ENCODE data around the gene RNF166.

RNF166 gene

DNA sequence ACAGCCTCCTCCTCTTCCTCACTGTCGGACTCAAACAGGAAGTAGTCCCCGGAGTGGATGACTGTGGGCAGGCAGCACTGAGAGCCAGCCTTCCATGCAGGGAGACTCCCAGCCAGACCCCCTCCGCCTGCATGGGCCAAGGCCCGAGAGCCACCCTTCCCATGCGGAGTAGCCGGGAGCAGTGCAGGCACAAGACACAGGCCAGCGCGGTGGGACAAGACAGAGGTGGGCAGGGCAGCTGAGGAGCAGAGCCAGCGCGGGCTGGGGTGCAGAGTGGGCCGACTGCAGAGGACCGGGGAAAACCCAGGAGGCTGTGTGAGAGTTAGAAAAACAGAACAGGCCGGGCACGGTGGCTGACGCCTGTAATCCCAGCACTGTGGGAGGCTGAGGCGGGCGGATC lies 17.7 kb upstream of the RNF166 start:
- DNase-seq (ENCODE audit: low read depth in 2 of 2): no peak

DNA sequence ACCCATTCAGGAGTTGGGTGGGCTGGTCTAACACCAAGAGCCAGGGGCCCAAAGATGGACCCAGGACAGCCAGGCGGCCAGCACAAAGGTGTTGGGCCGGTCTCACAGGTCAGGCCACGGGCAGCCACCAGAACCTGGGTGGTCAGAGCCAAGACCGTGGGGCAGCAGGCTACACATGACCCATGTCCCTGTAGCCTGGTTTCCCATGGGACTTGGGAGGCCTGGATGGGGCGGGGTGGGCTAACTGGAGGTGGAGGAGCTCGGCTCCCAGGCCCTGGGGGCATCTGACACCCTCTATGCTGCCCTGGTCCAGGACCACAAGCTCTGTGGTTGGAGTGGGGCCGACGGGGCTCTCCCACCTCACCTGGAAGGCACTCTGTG lies 17.3 kb upstream of the RNF166 start:
- DNase-seq (ENCODE audit: low read depth in 2 of 2): no peak

DNA sequence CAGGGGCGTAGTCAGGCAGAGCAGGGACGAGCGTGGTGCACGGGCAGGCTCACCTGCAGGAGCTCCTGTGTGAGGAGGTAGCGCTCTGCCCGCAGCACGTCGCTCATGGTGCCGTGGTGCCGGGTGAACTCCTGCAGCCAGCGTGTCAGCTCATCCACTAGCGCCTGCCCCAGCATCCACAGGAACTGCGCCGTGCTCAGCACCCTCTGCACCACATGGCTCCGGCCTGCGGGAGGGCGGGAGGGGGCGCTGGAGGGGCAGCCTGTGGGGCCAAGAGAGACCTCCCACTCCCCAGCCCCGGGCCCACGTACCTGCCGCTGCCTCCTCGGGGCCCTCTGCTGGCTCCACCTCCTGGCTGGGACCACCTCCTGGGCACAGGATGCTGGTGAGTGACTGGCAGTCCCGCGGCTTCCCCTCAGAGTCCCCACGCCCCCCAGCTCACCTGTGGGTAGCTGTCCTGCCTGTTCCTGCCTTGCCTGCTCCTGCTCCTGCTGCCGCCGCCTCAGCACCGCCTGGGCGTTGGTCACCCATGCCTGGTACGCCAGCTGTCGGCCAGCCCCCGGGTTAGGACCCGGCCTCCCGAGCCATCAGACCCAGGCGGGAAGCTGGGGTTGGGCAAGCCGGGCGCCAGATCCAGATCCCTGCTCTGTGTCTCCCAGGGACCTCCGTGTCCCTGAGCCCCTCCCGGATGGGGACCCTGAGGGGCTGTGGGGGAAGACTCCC lies 16.7 kb upstream of the RNF166 start:
- no peak for DNase-seq (ENCODE audit: low read depth in 2 of 2)

DNA sequence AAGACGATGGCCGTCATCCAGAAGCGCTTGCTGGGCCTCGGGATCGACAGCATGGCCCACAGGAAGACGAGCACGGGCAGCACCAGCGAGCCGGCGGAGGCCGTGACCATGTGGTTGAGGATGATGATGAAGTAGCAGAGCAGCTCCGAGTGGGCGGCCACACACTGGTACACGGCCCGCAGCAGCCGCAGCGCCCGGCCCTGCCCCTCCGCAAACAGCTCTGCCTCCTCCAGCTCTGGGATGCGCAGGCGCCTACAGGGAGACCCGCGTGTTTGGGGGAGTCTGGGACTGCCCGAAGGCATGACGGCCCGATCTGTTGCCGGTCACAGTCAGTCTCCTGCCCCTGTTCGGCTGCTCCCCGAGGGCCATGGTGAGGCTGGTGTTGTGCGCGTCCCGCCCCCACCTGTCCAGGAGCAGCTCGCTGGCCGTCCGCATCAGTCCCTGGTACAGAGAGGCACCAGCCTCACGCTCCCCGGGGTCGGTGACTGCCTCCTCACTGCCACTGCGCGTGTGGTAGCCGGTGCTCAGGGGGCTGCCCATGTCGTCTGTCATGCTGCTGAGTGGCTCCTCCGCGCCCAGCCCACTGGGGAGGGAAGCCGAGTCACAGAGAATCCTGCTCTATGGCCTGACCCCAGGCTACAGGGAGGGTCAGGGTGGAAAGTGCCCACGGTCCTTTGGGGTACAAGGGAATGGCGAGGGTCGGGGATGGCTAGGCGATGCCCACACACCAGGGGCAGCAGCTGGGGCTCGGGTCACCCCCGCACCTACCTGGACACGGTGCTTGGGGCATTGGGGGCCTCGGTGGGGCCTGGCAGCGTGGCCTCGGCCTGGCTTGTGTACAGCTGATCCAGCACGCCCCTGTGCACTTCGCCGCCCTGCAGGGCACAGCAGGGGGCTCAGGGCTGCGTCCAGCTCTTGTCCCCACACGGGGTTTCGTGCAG lies 15.9 kb upstream of the RNF166 start:
- DNase-seq (ENCODE audit: low read depth in 2 of 2): no peak

DNA sequence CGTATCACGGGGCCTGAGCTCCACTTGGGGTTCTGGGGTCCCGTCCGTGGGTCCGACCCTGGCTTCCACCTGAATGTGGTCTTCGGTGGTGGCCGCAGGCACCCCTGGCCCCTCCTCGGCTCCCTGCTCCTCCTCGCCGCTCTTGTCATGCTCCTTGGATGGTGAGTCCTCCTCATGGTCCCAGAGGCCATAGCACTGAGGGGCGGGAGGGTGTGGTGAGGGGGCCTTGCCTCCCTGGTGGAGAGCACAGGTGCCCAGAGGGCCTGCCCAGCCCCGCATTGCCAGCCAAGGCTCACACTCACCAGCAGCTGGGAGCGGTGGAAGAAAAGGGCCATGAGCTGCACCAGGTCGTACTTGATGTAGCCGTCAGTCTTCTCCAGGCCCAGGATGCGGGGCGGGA lies 15.0 kb upstream of the RNF166 start:
- no peak for DNase-seq (ENCODE audit: low read depth in 2 of 2)

DNA sequence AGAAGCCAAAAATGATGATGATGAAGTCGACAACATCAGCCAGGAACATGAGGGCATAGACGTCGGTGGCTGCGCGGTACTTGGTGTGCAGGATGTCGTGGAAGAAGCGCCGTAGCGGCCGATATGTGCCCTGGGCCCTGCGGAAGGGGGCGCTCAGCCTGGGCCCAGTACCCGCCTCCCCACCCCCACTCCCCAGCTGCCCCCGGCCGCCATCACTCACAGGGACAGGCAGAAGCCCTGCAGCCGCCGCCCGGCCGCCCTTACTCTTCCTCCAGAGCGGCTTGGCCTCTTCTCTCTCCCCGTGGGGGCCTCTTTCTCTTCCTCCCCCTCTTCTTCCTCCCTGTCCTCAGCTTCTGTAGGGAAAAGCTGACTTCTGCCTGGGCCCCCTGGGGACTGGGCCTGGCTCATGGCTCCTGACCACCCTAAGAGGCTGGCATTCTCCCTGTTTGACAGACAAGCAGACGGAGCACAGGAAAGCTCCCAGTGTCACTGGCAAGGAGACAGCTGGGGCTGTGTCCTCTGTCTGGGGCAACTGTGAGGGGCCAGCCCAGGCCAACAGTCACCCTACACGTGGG lies 14.3 kb upstream of the RNF166 start:
- no peak for DNase-seq (ENCODE audit: low read depth in 2 of 2)

DNA sequence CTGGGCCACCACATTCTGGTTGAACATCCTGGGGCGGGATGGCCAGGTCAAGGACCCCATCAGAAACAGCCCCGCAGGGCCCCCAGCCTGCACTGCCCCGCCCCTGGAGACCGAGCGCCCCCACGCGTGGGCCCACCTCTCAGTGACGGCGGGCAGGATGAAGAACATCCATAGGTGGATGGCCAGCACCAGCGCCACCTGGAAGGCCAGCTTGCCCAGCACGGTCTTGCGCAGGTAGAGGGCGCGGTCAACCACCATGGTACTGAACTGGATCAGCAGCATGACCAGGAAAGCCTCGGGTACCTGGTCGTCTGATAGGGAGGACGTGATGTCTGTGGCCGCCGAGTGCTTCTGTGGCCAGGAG lies 13.7 kb upstream of the RNF166 start:
- DNase-seq (ENCODE audit: low read depth in 2 of 2): no peak

DNA sequence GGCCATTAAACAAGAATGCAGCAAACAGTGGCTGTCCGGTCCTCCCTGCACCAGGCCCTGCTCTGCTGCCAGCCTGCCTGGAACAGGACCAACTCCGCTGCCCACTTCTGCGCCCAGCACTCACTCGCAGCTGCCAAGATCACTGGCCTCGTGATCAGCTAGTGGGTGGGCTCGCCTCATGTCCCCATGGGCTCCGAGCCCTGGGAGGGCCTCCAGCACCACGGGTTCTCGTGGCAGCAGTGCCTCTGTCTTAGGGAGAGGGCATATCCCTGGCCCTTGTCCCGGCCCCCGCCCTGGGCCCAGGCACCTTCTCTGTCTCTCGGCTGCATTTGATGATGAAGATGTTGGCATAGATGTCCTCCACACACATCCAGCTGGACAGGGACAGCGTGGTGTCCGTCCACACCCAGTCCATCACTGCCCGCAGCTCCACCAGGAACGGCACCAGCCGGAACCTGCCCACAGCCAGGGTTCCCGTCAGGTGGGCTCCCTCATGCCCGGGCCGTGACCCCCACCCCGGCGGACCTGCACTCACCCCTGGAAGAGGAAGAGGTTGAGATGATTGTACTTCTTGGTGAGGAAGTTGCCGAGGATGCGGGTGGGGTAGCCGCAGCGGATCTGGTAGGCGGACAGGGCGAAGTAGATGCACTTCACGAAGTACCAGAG lies 13.2 kb upstream of the RNF166 start:
- no peak for DNase-seq (ENCODE audit: low read depth in 2 of 2)

DNA sequence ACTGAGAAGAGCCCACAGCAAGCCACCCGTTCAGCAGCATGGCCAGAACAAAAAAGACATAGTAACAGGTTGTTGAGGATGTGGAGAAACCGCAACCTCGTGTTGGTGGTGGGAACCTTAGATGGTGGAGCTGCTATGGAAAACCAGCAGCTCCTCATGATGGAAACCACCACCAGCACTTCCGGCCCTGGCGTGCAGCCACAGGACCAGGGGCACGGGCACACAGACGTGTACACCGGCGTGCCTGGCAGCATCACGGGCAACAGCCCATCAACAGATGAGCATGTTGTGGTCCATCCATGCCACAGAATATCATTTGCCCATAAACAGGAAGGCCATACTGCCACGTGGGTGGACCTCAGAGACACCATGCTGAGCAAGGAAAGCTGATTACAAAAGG lies 12.0 kb upstream of the RNF166 start:
- DNase-seq (ENCODE audit: low read depth in 2 of 2): no peak

DNA sequence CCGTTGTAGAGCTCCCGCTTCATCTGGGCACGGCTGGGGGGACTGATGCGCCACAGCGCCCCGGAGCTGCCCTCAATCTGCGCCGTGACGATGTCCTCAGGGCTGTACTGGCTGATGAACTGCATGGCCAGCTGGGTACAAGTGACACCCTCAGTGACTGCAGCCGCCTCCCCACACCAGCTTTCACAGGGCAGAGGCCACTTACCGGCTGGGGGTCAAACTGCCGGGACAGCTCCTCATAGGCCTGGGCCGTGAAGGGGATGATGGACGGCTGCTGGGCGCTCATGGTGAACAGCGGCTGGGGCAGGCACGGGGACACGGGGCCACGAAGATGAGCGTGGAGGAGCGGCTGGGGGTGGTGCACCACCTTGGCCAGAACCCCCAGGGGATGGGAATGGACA lies 10.4 kb upstream of the RNF166 start:
- DNase-seq (ENCODE audit: low read depth in 2 of 2): no peak

DNA sequence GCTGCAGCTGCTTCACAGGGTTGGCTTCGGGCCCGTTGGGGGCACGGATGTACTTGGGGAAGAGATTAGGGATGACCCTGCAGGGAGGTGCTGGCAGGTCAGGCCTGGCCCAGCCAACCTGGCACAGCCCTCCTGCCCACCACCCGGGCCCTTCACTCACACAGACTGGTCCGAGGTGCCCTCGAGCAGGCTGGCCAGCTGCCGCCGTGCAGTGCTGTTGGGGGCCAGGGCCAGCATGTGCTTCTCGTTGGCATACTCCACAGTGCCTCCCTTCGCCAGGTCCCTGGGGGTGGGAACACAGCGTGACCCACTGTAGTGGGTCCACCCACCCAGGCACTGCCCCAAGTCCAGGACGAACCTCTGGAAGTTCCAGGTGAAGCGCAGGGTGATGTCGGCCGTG lies 10.0 kb upstream of the RNF166 start:
- no peak for DNase-seq (ENCODE audit: low read depth in 2 of 2)

DNA sequence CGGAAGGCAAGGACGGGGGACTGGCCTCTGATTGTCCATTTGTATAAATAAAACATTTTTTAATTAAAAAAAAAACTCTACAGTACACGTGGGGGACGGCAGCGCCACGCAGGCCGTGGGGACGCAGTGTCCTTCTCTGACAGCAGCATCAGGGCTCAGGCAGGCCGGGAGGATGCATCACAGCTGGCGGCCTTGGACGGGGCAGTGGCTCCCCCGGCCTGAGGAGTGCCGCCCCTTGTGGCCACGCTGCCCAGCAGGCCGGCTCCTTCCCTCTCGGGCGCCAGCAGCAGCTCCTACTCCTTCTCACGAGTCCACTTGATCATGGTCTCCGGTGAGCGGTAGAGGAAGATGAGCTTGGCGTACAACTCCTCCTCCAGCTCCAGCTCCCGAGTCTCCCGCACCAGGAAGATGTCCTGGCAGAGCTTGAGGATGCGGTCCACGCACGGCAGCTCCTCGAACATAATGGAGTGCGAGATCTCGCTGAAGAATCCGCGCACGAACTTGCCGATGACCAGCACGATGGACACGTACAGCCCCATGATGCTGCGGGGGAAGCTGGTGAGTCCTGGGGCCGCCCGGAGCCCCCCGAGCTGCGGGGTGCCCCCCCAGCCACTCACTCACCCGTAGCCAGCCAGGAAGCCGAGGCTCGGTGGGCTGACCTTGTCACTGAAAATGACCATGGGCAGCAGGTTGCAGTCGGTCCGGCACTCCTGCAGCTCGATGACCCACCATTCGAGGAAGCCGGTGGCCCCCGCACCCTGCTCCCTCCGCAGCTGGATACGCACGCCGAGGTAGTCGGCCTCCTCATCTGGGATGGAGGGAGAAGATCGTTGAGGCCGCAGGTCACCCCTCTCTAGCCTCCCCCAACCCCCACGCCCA lies 9.3 kb upstream of the RNF166 start:
- DNase-seq (ENCODE audit: low read depth in 2 of 2): no peak

DNA sequence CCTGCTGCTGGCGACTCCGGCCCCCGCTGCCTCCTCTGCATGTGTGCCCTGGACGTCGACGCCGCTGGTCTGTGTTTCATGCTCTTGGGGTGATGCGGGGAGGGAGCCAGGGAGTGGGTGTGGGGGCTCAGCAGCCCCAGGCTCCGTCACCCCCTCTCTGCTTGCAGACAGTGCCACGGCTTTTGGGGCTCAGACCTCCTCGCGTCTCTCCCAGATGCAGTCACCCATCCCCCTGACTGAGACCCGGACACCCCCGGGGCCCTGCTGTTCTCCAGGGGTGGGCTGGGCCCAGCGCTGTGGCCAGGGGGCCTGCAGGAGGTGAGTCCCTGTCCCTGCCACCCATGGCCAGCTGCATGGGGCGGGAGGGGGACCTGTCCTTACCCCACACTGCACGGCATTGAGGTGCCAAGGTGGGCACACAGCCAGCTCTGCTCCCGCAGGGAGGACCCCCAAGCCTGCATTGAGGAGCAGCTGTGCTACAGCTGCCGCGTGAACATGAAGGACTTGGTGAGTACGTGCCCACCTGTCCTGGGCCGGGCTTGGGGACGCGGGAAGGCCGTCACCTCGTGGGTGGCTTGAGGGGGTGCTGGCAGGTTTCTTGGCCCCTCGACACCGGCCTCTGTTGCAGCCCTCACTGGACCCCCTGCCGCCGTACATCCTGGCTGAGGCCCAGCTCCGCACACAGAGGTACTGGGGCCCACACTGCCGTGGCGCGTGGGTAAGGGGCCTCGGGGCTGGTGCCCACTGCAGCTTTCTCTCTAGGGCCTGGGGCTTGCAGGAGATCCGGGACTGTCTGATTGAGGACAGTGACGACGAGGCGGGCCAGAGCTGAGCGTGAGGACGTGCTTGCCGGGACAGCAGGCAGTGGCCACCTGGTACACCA lies 8.5 kb upstream of the RNF166 start:
- no peak for DNase-seq (ENCODE audit: low read depth in 2 of 2)

DNA sequence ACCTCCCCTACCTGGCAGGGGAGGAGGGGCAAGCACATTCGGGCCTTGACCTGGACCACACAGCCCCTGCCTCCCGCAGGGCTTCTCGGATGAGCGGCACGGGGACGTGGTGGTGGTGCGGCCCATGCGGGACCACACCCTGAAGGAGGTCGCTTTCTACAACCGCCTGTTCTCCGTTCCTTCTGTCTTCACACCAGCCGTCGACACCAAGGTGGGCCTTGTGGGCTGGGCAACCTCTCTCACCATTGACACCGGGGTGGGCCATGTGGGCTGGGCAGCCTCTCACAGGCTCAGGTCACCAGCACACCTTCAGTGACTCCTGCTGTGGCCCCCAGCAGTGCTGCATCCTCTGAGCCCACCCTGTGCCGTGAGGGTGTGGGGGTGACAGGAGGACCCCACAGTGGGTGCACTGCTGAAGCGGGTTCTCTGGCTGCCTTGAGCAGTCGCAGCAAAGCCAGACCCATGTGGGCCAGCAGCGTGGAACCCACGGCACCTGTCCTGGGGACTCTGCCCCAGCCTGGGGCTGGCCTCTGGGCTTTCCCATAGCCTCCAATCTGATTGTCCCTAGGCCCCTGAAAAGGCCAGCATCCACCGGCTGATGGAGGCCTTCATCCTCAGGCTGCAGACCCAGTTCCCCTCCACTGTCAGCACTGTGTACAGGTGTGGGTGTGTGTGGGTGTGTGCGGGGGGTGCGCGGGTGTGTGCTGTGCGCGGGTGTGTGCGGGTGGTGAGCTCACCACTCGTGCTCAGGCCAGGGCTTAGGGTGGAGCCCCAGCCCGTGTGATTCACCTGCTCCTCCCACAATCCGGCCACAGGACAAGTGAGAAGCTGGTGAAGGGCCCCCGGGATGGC lies 7.6 kb upstream of the RNF166 start:
- no peak for DNase-seq (ENCODE audit: low read depth in 2 of 2)

DNA sequence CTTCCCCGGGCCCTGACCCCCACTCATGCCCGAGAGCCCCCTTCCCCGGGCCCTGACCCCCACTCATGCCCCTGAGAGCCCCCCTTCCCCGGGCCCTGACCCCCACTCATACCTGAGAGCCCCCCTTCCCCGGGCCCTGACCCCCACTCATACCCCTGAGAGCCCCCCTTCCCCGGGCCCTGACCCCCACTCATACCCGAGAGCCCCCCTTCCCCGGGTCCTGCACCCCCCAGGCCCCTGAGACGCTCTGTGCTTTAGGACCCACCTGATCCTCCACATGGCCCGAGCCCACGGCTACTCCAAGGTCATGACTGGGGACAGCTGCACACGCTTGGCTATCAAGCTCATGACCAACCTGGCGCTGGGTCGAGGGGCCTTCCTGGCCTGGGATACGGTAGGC lies 6.8 kb upstream of the RNF166 start:
- DNase-seq (ENCODE audit: low read depth in 2 of 2): no peak

DNA sequence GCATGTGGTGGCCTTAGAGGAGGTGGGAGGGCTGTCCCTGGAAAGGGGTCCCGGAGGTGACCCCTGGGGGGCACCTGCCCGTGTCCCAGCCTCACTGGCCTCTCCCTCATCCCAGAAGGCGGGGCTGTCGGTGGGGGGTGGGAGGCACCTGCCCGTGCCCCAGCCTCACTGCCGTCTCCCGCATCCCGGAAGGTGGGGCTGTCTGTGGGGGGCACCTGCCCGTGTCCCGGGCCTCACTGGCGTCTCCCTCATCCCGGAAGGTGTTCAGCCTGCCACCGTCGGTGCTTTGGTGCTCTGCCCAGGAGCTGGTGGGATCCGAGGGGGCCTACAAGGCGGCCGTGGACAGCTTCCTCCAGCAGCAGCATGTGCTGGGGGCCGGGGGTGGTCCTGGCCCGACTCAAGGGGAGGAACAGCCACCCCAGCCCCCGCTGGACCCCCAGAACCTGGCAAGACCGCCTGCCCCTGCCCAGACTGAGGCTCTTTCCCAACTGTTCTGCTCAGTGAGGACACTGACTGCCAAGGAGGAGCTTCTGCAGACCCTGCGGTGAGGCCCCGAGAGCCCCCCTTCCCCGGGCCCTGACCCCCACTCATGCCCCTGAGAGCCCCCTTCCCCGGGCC lies 6.3 kb upstream of the RNF166 start:
- no peak for DNase-seq (ENCODE audit: low read depth in 2 of 2)

DNA sequence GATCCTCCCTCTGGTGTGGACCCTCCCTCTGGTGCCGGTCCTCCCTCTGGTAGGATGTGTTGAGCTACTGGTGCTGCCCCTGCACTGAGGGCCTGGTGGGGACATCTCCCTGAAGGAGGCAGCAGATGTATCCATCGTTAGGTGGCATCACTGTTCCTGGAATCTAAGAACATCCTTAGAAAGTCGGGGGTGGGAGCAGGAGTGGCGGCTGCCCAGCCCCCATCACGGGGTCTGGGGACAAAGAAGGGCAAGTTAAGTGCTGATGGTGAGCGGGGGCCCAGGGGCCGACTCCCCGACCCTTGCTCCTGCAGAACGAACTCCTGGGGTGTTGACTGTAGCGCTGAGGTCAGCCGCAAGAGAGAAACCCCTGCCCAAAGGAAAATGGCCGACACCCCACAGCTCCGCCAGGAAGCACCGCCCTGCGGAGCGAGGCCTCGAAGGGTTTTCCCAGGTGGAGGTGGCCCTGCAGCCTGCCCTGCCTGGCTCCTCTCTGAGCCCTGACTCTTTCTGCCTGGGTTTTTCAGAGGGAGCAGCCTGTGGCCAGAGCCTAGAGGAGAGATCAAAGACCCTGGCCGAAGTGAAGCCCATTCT lies 5.6 kb upstream of the RNF166 start:
- DNase-seq (ENCODE audit: low read depth in 2 of 2): no peak

DNA sequence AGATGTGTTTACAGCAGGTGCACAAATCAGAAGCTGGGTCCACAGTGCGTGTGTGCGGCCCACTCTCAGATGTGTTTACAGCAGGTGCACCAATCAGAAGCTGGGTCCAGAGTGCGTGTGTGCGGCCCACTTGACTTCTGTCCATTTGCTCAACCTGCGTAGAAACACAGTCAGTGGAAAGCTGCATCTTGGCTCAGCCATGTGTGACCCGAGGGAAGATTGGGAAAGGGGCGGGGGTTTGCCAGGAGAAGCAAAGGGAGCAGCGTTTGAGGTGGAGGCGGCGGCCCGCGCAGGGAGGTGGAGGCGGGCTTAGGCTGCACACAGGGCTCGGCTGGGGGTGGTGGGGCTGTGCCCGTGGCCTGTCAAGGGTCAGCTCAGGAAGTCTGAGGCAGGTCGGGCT lies 4.3 kb upstream of the RNF166 start:
- DNase-seq (ENCODE audit: low read depth in 2 of 2): no peak

Measured in fibroblast of skin of left biceps (primary cell).